DND-41 (cell line): ENCODE data around the gene GREB1L.

ENCODE experiments used
- EZH2 ChIP-seq: IDR thresholded peaks from 3 replicates; pipeline ENCODE4 v1.6.1; 2012; ENCODE audit warnings: borderline replicate concordance, low read depth, mild to moderate bottlenecking, moderate library complexity, low read length, inconsistent platforms; ENCODE audit not compliant: severe bottlenecking
- TF ChIP-seq, protein P1 (sequence below): IDR thresholded peaks from 2 replicates; pipeline ENCODE4 v1.5.1; 2012; ENCODE audit warnings: borderline replicate concordance, low read length, moderate library complexity, mild to moderate bottlenecking; ENCODE audit not compliant: poor library complexity, severe bottlenecking; ENCODE audit errors: extremely low read depth

DNA sequence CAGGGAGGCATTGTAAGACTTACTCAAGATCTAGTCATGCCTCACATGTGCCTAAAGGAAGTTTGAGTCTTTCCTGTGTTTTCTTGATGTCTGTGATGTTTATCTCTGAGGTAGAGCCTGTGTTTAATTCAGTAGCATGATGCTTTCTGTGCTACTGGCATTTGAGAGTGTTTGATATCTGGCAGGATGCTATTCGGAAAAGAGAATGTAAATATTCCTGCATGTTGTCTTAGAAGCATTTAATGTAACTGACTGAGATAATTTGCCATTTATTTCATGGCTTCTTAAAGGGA lies 58.8 kb downstream of the GREB1L start:
- TF ChIP-seq, protein P1, sequence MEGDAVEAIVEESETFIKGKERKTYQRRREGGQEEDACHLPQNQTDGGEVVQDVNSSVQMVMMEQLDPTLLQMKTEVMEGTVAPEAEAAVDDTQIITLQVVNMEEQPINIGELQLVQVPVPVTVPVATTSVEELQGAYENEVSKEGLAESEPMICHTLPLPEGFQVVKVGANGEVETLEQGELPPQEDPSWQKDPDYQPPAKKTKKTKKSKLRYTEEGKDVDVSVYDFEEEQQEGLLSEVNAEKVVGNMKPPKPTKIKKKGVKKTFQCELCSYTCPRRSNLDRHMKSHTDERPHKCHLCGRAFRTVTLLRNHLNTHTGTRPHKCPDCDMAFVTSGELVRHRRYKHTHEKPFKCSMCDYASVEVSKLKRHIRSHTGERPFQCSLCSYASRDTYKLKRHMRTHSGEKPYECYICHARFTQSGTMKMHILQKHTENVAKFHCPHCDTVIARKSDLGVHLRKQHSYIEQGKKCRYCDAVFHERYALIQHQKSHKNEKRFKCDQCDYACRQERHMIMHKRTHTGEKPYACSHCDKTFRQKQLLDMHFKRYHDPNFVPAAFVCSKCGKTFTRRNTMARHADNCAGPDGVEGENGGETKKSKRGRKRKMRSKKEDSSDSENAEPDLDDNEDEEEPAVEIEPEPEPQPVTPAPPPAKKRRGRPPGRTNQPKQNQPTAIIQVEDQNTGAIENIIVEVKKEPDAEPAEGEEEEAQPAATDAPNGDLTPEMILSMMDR: no peak
- no peak for TF ChIP-seq EZH2
